GM18526 (cell line): ENCODE measurements around the gene LY6G6C.

Source experiments
- POLR2A ChIP-seq: IDR thresholded peaks from 3 replicates; pipeline ENCODE4 v1.6.1; 2011; ENCODE audit not compliant: insufficient read length; ENCODE audit errors: extremely low read depth

Gene LY6G6C

DNA sequence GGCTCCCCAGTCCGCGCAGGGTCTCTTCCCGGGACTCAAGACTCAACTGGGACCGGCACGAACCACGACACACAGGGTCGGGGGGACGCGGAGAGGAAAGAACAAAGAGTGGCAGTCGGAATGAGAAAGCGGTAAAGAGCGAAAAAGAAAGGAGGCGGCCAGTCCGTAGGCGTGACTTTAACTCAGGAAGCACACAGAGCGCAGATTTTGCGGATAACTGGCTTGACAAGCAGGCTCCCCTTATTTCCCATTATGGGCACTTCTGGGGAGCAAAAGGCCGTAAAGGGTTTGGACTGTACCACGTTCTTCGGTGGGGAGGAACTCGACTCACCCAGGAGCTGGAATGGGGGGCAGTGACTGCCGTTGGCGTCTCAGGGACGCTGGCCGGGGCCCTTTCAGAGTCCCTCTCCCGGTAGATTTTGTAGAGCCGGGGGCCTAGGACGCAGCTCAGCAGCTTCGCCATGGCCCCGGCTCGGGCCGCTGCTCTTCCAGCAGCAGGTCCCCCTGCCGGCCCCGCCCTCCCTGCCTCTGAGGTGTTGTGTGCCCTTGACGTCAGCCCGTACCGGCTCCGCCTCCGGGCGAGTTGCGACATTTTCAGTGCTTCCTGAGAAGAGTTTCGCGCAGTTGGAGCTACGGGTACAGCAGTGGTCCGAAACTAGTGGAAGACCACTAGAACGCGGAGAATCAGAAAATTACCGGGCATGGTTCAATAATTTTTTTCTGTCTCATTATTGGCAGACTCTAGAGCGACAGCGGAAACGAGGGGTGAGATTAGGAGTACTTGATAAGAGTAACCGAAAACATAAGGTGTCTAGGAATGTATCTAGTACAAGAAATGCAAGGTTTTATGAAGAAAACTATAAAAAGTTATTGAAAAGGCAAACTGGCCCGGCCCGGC lies 18.5 kb downstream of the LY6G6C start, which contains the start of gene ABHD16A:
Gene ABHD16A (minus strand): TSS at position 506 of the 898 bp plus-strand sequence. CDS start 43 bp downstream, at position 463.
- peak; percentile 90 for TF ChIP-seq POLR2A

DNA sequence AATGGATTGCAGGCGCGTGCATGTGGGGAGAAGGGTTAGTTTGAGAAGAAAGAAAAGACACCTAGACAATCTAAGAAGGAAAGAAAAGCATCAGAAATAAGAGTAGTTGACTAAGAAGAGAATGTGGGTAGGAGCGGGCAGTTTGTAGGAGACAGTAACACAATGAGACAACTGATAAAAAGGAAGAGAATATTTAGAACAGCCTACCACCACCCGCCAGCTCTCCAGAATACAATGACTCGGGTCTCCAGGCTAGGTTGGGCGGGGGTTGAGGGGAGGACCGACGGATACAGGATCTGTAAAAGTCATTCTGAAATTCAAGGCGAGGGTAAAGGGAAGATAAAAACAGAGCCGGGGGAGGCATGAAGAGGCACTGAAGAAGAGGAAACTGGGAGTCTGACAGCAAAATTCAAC lies 19.1 kb downstream of the LY6G6C start:
- no peak for TF ChIP-seq POLR2A

DNA sequence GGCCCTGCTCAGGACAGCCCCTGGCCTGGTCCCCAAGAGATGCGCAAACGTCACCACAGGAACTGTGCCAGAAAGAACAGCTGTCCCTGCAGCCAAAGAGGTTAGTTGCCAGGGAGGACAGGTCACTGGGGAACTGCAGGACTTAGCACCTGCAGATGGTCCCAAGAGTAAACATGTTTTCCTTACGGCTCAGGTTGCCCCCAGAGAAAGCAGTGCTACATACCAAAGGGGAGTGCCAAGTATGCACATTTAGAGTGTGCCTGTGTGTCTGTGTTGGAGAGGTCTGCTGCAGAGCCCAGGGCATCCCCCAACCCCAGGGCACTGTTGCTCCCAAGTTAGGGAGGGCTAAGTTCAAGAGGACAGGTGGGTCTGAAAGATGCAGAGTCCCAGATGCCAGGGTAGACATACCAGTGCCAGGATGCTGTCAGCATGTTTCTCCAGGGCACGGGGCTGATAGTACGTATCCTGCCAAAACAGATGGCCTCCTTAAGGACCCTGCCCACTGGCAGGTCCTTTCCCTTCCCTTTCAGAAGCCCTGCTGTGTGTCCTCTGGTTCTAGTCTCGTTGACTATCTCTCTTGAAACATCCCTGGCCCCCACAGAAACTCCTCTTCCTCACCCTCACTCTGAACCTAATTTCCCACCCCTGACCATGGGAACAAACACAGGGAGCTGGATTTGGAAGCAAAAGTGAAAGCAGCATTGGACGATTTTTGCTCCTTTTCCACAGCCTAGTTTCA lies 19.7 kb downstream of the LY6G6C start:
- no peak for TF ChIP-seq POLR2A

DNA sequence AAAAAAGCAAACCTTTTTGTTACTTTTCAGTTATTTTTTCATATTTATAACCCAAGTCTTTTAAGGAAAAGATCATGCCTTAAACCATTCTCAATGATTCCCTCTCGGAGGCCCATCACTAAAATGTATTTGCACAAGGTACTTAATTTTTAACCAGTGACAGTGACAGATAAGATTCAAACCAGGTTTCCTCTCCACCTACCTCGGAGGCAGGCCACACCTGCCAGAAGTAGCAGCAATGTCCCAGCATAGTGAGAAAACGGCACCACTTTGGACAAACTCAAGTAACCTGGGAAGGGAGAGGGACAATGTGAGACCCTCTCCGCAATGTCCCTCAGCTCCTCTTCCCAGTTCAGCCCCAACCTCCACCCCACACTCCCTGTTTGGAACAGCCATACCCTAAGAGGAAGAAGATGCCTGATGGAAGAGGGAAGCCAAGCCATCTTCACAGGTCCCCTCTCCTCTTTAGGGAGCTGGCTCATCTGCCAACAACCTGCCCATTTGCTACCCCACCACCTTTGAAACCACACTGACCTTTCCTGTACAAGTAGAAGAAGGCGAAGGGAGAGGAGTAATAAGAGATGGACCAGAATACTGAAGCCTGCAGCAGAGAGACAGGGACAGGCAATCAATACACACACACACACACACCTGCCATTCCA lies 20.7 kb downstream of the LY6G6C start:
- TF ChIP-seq POLR2A = no peak

DNA sequence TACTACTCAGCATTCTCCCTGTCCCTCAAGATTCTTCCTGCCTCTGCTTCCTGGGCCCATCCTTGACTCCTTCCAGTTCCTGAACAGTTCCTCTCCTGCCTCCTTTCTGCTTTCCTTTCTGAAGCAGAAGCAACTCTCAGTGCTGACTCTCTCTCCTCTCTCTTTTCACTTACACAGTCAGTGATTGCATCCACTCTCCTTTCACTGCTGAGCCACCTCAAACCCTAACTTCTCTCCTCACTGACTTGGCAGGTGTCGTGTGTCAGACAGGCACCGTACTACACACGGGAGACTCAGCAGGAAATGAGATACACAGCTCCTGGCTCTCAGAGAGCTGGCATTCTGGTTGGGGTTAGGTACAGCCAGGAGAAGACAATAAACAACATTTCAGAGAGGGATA lies 24.0 kb downstream of the LY6G6C start:
- no peak for TF ChIP-seq POLR2A

DNA sequence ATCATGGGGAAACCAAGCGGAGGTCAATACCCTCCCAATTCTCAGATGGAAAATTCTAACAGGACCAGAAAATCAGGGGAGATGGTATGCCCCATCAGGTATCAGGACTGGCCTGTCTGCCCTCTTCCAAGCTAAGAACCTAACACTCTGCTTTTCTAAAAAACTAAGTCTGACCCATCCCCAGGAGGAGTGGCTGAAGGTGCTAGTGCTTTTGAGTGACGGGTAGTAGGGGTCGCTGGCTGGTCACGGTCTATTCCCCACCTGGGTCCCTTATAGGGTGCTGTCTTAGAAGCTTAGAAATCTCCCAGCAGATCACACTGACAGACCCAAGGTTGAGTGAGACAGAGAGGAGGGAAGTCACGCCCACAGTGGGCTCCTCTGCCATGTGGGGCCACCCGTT lies 28.0 kb downstream of the LY6G6C start:
- no peak for TF ChIP-seq POLR2A

DNA sequence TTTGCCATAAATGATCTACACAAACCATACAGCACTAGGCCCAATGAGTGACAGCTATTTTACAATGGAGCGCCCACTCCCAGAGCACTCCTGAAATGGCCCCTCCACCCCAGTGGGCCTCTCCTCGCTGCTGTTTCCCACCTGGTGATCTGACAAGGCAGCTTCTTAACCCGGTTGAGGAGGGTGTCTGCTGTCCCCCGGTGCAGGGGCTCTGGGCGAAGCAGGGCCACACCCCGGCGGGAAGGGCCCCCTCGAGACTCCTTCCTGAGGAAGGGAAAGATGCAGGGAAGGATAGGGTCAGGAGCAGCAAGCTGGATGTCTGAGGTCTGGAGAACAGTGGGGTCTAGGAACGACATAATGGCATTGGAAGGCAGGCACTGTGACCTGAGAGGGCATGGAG lies 28.7 kb downstream of the LY6G6C start:
- no peak for TF ChIP-seq POLR2A

DNA sequence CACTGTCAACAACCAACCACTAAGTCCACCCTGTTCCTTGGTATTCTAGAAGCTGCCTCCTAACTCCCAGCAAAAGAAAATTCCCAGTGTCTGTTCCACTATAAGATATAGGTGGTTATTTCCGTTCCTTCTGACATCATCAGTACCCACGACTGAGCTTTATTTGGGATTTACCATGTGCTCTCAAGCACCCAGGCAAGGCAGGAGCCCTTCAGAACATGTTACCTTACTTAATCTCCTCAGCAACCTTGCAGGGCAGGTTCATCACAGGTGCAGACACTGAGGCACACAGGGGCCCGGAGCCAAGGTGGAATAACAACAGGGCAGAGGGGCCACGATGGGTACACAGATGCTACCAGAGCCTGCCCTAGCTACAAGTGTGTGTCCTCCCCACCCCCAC lies 29.2 kb downstream of the LY6G6C start:
- TF ChIP-seq POLR2A = no peak

DNA sequence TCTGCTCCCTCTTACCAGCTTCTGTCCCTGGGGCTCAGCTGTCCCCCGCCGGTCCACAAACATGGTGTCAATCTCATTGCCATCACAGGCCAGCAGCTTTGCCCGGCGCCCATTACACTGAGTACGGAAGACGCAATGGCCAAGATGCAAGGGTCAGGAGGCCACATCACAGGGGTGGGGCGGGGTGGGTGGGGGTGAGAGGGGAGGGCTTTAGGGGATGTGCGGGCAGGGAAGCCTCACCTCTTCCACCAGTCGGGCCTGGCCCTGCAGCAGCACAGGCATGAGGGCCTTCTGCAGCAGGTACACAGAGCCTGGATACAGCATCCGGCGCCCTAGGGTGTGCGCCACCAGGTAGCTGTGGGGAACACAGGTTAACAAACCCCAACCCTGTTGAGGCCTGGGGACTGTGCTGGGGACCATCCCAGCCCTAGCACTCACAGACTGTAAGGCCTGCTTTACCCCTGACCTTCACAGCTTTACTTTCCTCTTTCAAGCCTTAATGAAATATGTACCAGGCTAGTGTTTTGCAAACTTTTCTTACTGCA lies 29.9 kb downstream of the LY6G6C start:
- TF ChIP-seq POLR2A = no peak

DNA sequence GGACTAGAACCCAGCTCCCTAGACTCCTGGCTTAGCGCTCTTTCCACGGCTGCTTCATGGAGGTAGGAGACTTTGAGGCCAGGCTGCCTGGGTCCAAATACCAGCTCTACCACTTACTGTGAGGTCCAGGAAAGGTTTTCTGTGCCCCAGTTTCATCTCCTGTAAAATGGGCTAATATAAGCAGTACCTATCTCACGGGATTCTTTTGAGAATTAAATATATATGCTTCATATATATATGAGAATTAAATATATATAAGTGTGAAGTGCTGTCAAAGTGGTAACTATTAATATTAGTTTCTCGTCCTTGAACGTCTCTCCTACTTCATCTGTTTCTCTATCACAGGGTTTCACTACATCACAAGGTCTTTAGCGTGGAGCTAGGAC lies 30.5 kb downstream of the LY6G6C start:
- no peak for TF ChIP-seq POLR2A

DNA sequence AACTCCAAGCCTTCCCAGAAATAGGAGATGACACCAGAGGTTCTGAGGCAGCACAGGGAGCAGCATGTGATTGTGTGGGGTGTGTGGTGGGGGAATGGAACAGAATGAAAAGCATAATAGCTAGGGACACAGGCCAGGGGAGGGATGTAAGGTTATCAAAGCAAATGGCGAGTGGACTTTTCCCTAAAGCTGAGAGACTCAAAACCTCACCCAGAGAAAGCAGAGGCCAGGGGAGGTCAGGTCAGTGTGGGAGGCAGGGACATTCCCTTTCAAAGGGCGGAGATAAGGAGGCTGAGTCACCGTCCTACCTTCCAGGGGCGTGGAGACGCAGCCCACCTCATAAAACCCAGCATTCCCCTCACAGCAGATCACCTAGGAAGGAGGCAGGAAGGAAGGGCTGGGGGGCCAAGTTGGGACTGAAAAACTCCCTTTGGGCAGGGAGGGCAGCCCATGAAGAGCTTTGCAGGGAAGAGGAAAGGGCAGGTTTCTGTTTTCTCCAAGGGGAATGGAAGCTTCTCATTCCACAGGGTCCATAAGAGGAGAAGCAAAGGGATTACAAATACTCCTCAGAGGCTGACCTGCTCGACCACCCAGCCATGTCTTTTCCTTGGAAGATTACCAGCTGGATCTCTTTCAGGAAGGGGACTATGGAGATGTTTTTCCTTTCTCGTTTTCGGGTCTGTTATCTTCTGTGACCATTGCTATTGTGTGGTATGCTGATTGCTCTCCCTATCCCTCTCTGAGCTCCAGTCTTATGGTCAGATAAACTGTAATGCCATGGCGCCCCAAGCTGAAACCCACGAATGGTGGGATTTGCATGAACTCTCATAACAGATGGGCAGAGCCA lies 31.1 kb downstream of the LY6G6C start:
- TF ChIP-seq POLR2A = no peak

DNA sequence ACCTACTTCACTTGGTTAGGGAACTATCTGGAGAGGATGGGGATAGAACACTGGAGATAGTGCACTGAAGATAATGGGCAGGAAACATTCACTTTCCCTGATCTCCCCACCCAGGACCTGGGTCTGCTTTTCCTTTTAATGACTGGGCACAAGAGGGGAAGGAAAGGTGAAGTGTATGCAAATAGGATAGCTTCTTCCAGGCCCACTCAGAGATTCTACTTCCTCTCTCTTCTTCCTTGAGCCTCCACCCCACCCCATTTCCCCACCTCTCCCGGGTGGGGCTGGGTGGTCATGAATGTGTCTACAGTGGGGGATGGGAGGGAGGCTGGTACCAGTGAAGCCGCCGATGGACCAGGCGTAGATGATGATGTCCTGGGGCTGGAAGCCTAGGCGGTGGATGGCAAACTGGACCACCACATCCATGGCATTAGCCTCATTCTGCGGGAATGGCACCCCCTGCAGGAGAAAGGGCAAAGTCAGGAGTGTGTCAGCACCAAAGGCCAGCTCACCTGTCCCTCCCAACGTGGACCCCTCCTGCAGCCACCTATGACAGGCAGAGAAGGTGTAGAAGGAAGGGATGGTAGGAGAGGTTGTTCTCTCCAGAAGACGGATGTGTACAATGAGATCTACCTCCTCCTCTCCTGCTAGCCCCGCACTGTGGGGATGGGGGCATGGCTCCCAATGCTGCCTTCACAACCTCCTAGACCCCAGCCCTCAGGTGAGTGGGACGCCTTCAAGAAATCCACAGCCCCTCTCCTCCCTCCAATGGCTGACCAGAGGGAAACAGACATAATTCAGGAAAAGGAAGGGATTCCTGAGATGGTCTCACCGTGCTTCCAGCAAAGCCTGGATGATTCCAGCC lies 32.1 kb downstream of the LY6G6C start:
- no peak for TF ChIP-seq POLR2A

DNA sequence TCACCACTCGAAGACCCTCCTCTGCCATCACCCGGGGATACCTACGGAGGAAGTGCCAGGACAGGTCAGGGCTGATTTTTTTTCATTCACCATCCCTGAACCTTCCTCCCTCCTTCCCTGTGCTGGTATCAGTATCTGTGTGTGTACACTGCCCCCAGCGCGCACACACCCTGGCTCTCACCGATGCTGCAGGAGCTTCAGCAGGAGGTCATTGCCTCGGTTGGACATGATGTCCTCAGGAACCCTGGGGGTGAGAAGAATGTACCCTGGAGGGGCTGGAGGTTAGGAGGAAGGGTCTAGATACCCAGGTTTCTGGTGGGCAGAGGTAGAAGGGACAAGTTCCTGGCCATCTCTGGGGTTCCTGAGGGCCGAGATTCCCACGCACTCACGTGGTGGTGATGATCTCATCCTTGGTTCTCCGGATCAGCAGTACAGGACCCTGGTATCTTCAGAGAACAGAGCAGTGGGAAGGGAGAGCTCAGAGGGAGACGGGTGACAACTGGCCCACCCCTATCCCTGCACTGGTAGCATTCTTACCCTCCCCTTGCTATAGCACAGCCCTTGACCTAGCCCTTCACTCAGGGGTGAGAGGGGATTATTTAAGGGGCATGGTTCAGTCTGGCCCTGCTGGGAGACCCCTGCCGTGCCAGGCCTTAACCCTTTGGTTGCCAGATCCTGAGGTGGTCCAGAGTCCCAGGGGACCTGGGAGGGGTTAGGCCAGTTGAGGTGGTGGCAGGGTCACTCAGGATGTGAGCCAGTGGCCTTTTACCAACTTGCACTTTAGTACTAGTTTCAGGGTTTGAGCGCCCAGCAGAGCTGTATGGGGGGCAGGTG lies 33.5 kb downstream of the LY6G6C start:
- TF ChIP-seq POLR2A = no peak

DNA sequence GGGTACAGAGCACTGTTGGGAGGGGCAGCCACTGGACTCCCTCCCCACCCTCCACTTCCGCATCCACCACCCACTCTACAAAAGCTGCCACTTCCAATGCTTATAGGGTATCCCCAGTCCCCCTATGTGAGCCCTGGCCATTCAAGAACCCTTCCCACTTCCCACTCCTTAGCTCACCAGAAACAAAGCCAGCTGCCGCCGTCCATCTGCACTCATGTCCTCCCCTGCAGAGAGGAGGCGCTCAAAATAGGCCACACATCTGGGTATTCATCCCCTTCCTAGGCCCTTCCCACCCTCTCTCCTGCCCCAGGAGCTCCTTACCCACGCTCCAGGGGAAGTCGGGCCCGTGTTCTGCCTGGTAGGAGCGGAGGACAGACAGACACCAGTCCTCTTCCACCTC lies 34.2 kb downstream of the LY6G6C start:
- no peak for TF ChIP-seq POLR2A
